Measurements from ENCODE around the gene ZBTB20. TPM values are rescaled to one million over a fixed set of nuclear protein-coding genes. Genes with fewer than 3 reads are reported as not detected.

The ZBTB20 gene
- total RNA-seq, 1 donor from 2014 or later = 11.2 TPM

- TF ChIP-seq CTCF (conservative IDR thresholded peaks at IDR 0.05; ENCODE audit: low read depth, low read length) = no peak
- DNase-seq (ENCODE audit: low read depth) = no peak
- no peak overlapping the region for H3K4me3 ChIP-seq (ENCODE audit: low read depth, low read length)
Measured at GRCh38 chr3:114336122-114336697, 810.9 kb downstream of the ZBTB20 start.

GRCh38 chr3:114333923-114334240 lies 813.2 kb downstream of the ZBTB20 start:
- H3K4me3 ChIP-seq (ENCODE audit: low read depth, low read length) = no peak overlapping the region
- DNase-seq (ENCODE audit: low read depth) = no peak
- TF ChIP-seq CTCF (conservative IDR thresholded peaks at IDR 0.05; ENCODE audit: low read depth, low read length) = no peak

- DNase-seq (ENCODE audit: low read depth) = no peak
- TF ChIP-seq CTCF (conservative IDR thresholded peaks at IDR 0.05; ENCODE audit: low read depth, low read length) = no peak
- H3K4me3 ChIP-seq (ENCODE audit: low read depth, low read length) = no peak overlapping the region
Measured at GRCh38 chr3:114333180-114333922, 813.7 kb downstream of the ZBTB20 start.

- DNase-seq (ENCODE audit: low read depth) = no peak
- no peak for TF ChIP-seq CTCF (conservative IDR thresholded peaks at IDR 0.05; ENCODE audit: low read depth, low read length)
- H3K4me3 ChIP-seq (ENCODE audit: low read depth, low read length) = no peak overlapping the region
Measured at GRCh38 chr3:114332342-114333179, 814.5 kb downstream of the ZBTB20 start.

GRCh38 chr3:114331710-114332109 lies 815.4 kb downstream of the ZBTB20 start:
- no peak overlapping the region for H3K4me3 ChIP-seq (ENCODE audit: low read depth, low read length)
- DNase-seq (ENCODE audit: low read depth) = no peak
- TF ChIP-seq CTCF (conservative IDR thresholded peaks at IDR 0.05; ENCODE audit: low read depth, low read length) = no peak

GRCh38 chr3:114331007-114331406 lies 816.1 kb downstream of the ZBTB20 start:
- no peak for TF ChIP-seq CTCF (conservative IDR thresholded peaks at IDR 0.05; ENCODE audit: low read depth, low read length)
- no peak for DNase-seq (ENCODE audit: low read depth)

More at GRCh38 chr3:114331007-114331406, 816.1 kb downstream of the ZBTB20 start:
- no peak overlapping the region for H3K4me3 ChIP-seq (ENCODE audit: low read depth, low read length)
